HCT116 (cell line): Measurements from ENCODE around the gene ABL1. TPM values are rescaled to one million over a fixed set of nuclear protein-coding genes. Genes with fewer than 3 reads are reported as not detected.

Experiments used
- ATAC-seq: fragments of 200-7000 bp; cut with Tn5 transposase; 2 replicates; pipeline ENCODE4 v1.9.1; 2020; ENCODE audit warnings: mild to moderate bottlenecking, moderate library complexity
- BruUV-seq: library from RNA; stranded (reverse); fragments of 400-500 nt; replicated peaks from 2 replicates; lab custom pipeline; 2021; lab: Mats Ljungman, UMichigan
- CTCF ChIA-PET: fragments of 300-600 bp; sonication (Branson Sonifier 250); formaldehyde crosslinking; loops from one replicate; lab custom pipeline; 2021; ENCODE audit warnings: antibody characterized with exemption; lab: Charles Lee
- POLR2A ChIA-PET: fragments of 300-600, 350-600 bp; sonication (Branson Sonifier 250); formaldehyde crosslinking; loops from one replicate; lab custom pipeline; 2021; ENCODE audit warnings: antibody characterized with exemption; lab: Charles Lee
- RAD21 ChIA-PET, 2 experiments: fragments of 300-600 bp; sonication (Branson Sonifier 250); formaldehyde crosslinking; loops; one replicate each; lab custom pipeline; 2023; ENCODE audit warnings: low total read pairs in 2 of 2; ENCODE audit not compliant: uncharacterized antibody in 2 of 2, unreplicated experiment in 2 of 2, low non-redundant PET in 1 of 2; lab: Charles Lee
- DNase-seq: peaks from one replicate; pipeline ENCODE4 v3.0.0-alpha.2; 2010; ENCODE audit warnings: low read depth, low spot score
- H2AFZ ChIP-seq: fragments of 200-600 bp; shearing (Covaris generic), sonication (generic); 2 replicates; pipeline ENCODE4 v1.6.1; 2017; ENCODE audit warnings: low read depth, mixed run types, mixed read lengths, antibody characterized with exemption, low read length; ENCODE audit not compliant: poor library complexity, severe bottlenecking
- H3K27ac ChIP-seq: 2 replicates; pipeline ENCODE4 v1.5.1; 2012; ENCODE audit warnings: low read depth, low read length
- H3K27me3 ChIP-seq: fragments of 200-600 bp; sonication (generic); 2 replicates; pipeline ENCODE4 v1.6.1; 2016; ENCODE audit warnings: mixed run types, low read length, mixed read lengths; ENCODE audit not compliant: insufficient read depth
- H3K36me3 ChIP-seq, 2 experiments: fragments of 200-500 bp in 1 of 2; fragments of 200-600 bp in 1 of 2; sonication (Bioruptor generic) in 1 of 2; sonication (generic) in 1 of 2; 2 replicates each; pipeline versions ENCODE4 v1.5.1 to v1.6.1; 2014 to 2016; ENCODE audit warnings: low read length in 2 of 2, inconsistent platforms in 1 of 2, mixed read lengths in 1 of 2, mixed run types in 1 of 2; ENCODE audit not compliant: insufficient read depth in 2 of 2, control insufficient read depth in 1 of 2
- H3K4me1 ChIP-seq, 2 experiments: fragments of 200-600 bp in 1 of 2; sonication (generic) in 1 of 2; 2 replicates each; pipeline versions ENCODE4 v1.5.1 to v1.6.1; 2012 to 2017; ENCODE audit warnings: low read length in 2 of 2, inconsistent platforms in 1 of 2, mild to moderate bottlenecking in 1 of 2, mixed read lengths in 1 of 2, mixed run types in 1 of 2, moderate library complexity in 1 of 2; ENCODE audit not compliant: insufficient read depth in 2 of 2, control insufficient read depth in 1 of 2
- H3K4me2 ChIP-seq: fragments of 200-600 bp; sonication (generic); 2 replicates; pipeline ENCODE4 v1.6.1; 2017; ENCODE audit warnings: mixed run types, low read length, mixed read lengths
- H3K4me3 ChIP-seq, 2 experiments: fragments of 200-600 bp in 1 of 2; sonication (generic) in 1 of 2; replicated peaks in 1 of 2; 2 replicates each; pipeline ENCODE4 v1.5.1; 2011 to 2016; ENCODE audit warnings: low read length in 2 of 2, control low read depth in 1 of 2, low read depth in 1 of 2, mild to moderate bottlenecking in 1 of 2, mixed read lengths in 1 of 2, mixed run types in 1 of 2
- H3K79me2 ChIP-seq: fragments of 200-600 bp; sonication (generic); 2 replicates; pipeline ENCODE4 v1.6.1; 2017; ENCODE audit warnings: mild to moderate bottlenecking, mixed run types, low read length, moderate library complexity, mixed read lengths; ENCODE audit not compliant: insufficient read depth
- H3K9ac ChIP-seq: fragments of 200-600 bp; sonication (generic); 2 replicates; pipeline ENCODE4 v1.6.1; 2016; ENCODE audit warnings: low read length, mixed read lengths
- H3K9me2 ChIP-seq: fragments of 200-600 bp; sonication (generic), shearing (Covaris generic); 2 replicates; pipeline ENCODE4 v1.6.1; 2017; ENCODE audit warnings: mixed run types, mild to moderate bottlenecking, moderate library complexity; ENCODE audit not compliant: insufficient read depth
- H3K9me3 ChIP-seq, 2 experiments: fragments of 200-500 bp in 1 of 2; fragments of 200-600 bp in 1 of 2; sonication (Bioruptor generic) in 1 of 2; sonication (generic) in 1 of 2; 2 replicates each; pipeline ENCODE4 v1.6.1; 2014 to 2017; ENCODE audit warnings: low read length in 2 of 2, mixed read lengths in 2 of 2, inconsistent platforms in 1 of 2, low read depth in 1 of 2, mild to moderate bottlenecking in 1 of 2, mixed run types in 1 of 2, moderate library complexity in 1 of 2; ENCODE audit not compliant: control insufficient read depth in 1 of 2, insufficient read depth in 1 of 2
- H4K20me1 ChIP-seq: fragments of 200-600 bp; sonication (generic), shearing (Covaris generic); 2 replicates; pipeline ENCODE4 v1.6.1; 2017; ENCODE audit warnings: mixed run types, mild to moderate bottlenecking, moderate library complexity; ENCODE audit not compliant: insufficient read depth
- CBX3 ChIP-seq: IDR thresholded peaks from 2 replicates; pipeline ENCODE4 v1.6.1; 2012; ENCODE audit warnings: low read depth
- EGR1 ChIP-seq: IDR thresholded peaks from 2 replicates; pipeline ENCODE4 v1.6.1; 2012; ENCODE audit warnings: low read depth
- EZH2 ChIP-seq: fragments of 200-600 bp; sonication (generic); IDR thresholded peaks from 2 replicates; pipeline ENCODE4 v1.6.1; 2017; ENCODE audit warnings: antibody characterized with exemption, mixed run types
- EZH2phosphoT487 ChIP-seq: fragments of 200-600 bp; IDR thresholded peaks from 2 replicates; pipeline ENCODE4 v1.6.1; 2018; ENCODE audit warnings: antibody characterized with exemption, borderline replicate concordance
- FOSL1 ChIP-seq: IDR thresholded peaks from 2 replicates; pipeline ENCODE4 v1.6.1; 2012; ENCODE audit warnings: low read depth
- JUND ChIP-seq: IDR thresholded peaks from 2 replicates; pipeline ENCODE4 v1.6.1; 2012
- POLR2A ChIP-seq: IDR thresholded peaks from 2 replicates; pipeline ENCODE4 v1.7.0; 2011; ENCODE audit warnings: borderline replicate concordance; ENCODE audit not compliant: insufficient read depth, insufficient read length; ENCODE audit errors: extremely low read depth
- POLR2AphosphoS5 ChIP-seq: IDR thresholded peaks from 2 replicates; pipeline ENCODE4 v1.6.1; 2011; ENCODE audit warnings: mild to moderate bottlenecking, low read depth, low read length, moderate library complexity
- SIN3A ChIP-seq: IDR thresholded peaks from 2 replicates; pipeline ENCODE4 v1.6.1; 2012; ENCODE audit warnings: low read depth
- SP1 ChIP-seq: IDR thresholded peaks from 2 replicates; pipeline ENCODE4 v1.6.1; 2012; ENCODE audit warnings: low read depth
- SRF ChIP-seq: IDR thresholded peaks from 2 replicates; pipeline ENCODE4 v1.6.1; 2012; ENCODE audit warnings: low read depth
- TCF7L2 ChIP-seq: IDR thresholded peaks from 2 replicates; pipeline ENCODE4 v1.7.0; 2011; ENCODE audit warnings: borderline replicate concordance, inconsistent platforms; ENCODE audit not compliant: insufficient read depth, insufficient read length; ENCODE audit errors: extremely low read depth
- YY1 ChIP-seq: IDR thresholded peaks from 2 replicates; pipeline ENCODE4 v1.6.1; 2011; ENCODE audit warnings: low read length, low read depth, moderate library complexity, mild to moderate bottlenecking; ENCODE audit not compliant: insufficient replicate concordance; ENCODE audit errors: extremely low read depth
- ZBTB33 ChIP-seq: IDR thresholded peaks from 2 replicates; pipeline ENCODE4 v1.6.1; 2011; ENCODE audit warnings: mild to moderate bottlenecking, low read length, moderate library complexity; ENCODE audit not compliant: insufficient replicate concordance; ENCODE audit errors: extremely low read depth
- ZFX ChIP-seq: fragments of 450-650 bp; IDR thresholded peaks from 2 replicates; pipeline ENCODE4 v1.6.1; 2017
- ZNF274 ChIP-seq: fragments of 200-500 bp; sonication (Bioruptor generic); IDR thresholded peaks from 2 replicates; pipeline ENCODE4 v1.6.1; 2014; ENCODE audit warnings: mild to moderate bottlenecking, low read depth, low read length, inconsistent platforms
- intact Hi-C: fragments of 100-400 bp; cut with micrococcal nuclease; formaldehyde crosslinking; loops from 2 replicates; pipeline ENCODE4 v1.10.0; 2022
- total RNA-seq: library from RNA; stranded (reverse); gene quantifications from one replicate; pipeline ENCODE4 v1.2.1, GENCODE V29; 2021; ENCODE audit not compliant: unreplicated experiment
- TF ChIP-seq, protein P1 (sequence below): IDR thresholded peaks from 2 replicates; pipeline ENCODE4 v1.6.1; 2012

The ABL1 gene
- total RNA-seq, 1 experiment from 2014 or later = 54.7 TPM

DNA sequence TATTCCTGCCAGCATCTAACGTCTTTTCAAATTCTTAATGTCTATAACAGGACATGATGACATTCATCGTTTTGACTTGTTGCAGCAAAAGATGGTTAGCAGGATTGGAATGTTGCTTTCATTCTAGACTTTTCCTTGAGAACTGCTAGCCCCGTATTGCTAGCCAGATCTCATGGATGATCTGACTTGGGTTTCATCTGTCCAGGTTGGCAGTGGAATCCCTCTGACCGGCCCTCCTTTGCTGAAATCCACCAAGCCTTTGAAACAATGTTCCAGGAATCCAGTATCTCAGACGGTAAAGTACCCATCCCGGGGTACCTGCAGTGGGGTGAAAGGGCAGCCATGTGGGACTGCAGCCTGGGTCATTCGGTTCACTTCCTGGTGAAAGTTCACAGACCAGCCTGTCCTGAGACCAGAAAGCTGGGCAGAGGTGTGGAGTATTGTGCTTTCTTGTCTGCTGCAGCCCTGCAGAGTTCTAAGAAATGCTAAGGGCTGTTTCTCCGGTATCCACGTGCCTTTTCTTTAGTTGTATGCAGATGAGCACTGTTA, 44.9 kb downstream of the ABL1 start (continued):
- TF ChIP-seq TCF7L2 = no peak
- no peak for TF ChIP-seq SP1
- TF ChIP-seq YY1 = no peak
- TF ChIP-seq JUND = no peak
- TF ChIP-seq EGR1 = no peak
- TF ChIP-seq, protein P1, sequence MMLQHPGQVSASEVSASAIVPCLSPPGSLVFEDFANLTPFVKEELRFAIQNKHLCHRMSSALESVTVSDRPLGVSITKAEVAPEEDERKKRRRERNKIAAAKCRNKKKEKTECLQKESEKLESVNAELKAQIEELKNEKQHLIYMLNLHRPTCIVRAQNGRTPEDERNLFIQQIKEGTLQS = no peak
- TF ChIP-seq EZH2 = no peak
- TF ChIP-seq POLR2AphosphoS5 = no peak
- TF ChIP-seq, all 23 proteins: peak for 0

DNA sequence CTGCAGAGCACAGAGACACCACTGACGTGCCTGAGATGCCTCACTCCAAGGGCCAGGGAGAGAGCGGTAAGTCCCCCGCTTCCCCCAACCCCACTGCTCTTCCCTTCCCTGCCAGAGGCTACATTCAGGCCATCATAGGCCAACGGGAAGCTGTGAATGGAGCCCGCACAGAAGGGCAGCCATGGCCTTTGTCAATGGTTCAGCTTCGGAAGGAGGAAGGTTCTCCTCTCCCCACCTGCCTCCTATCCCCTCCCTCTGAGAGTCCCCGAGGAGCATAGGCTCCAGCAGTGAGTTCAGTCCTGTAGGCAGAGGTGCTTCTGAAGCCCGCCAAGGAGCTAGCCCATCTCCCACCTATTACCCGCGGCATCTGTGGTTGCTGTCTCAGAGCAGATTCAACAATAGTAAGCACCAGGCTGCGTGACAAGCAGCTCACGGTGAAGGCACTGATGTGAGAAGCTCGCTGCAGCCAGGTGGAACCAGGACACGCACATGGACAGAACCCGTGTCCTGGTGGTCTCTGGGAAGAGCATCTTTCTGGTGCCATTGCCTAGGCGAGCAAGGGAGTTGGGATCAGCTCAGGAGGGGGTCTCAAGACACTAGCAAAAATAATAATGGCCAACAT, 45.7 kb downstream of the ABL1 start:
- Histone ChIP-seq H2AFZ (no peak overlapping the region), H3K27me3 (no peaks in the 10 kb centered on the region), H3K9me2 (no peaks in the 10 kb centered on the region), H3K9ac (no peak overlapping the region), H3K9me3 (no peaks in the 10 kb centered on the region), H3K27ac (no peak overlapping the region)
- ChIA-PET POLR2A (no interaction called here), CTCF (no interaction called here)
- intact Hi-C loops = no loop called here
- ATAC-seq (no peak), DNase-seq (no peak)
- no TSS peak for BruUV-seq
- no peak for TF ChIP-seq EZH2phosphoT487
- TF ChIP-seq ZFX = no peak
- no peak for TF ChIP-seq CBX3
- TF ChIP-seq ZBTB33 = no peak
- no peak for TF ChIP-seq POLR2A
- TF ChIP-seq SRF = no peak
- no peak for TF ChIP-seq EGR1
- TF ChIP-seq ZNF274 = no peak
- TF ChIP-seq FOSL1 = no peak
- TF ChIP-seq SIN3A = no peak
- TF ChIP-seq YY1 = no peak
- TF ChIP-seq EZH2 = no peak
- TF ChIP-seq, all 23 proteins: peak for 0
- Histone ChIP-seq H3K36me3 (peaks cover 15 to 35% of the 10 kb centered on the region in 2 experiments; a peak in 3 of 4 replicates), H3K4me3 (no peak overlapping the region), H3K79me2 (no peaks in the 10 kb centered on the region), H4K20me1 (no peaks in the 10 kb centered on the region), H3K4me2 (no peak overlapping the region), H3K4me1 (no peaks in the 10 kb centered on the region; a peak in 1 of 4 replicates)
- RAD21 ChIA-PET = no interaction called here
